ENCODE measurements around the gene BCAT1. TPM values are rescaled to one million over a fixed set of nuclear protein-coding genes. Genes with fewer than 3 reads are reported as not detected.

Gene BCAT1
- total and polyA plus RNA-seq, 9 of the 15 experiments (the other 6 are each of a cell fraction or from before 2014, with no cell fraction given) = 38.5 to 157 (median 66.8) TPM

- Histone ChIP-seq H3K4me3 (no peak overlapping the region), H3K27me3 (ENCODE audit: control insufficient read depth in 2 of 2, insufficient read depth in 2 of 2, low read length in 2 of 2) (no peaks in the 10 kb centered on the region), H2AFZ (ENCODE audit: low read depth, low read length) (no peak overlapping the region), H3K36me3 (ENCODE audit: control insufficient read depth, insufficient read depth, low read length) (peaks cover 40% of the 10 kb centered on the region; the same call in 2 of the 3 replicates), H3K9me3 (replicated peaks; ENCODE audit: control insufficient read depth, insufficient read depth, low read depth, low read length) (peaks cover 10% of the 10 kb centered on the region), H3K27ac (ENCODE audit: extremely low read depth, low read depth, low read length) (no peak overlapping the region), H3K4me1 (replicated peaks in 1 of 2; ENCODE audit: control insufficient read depth in 2 of 2, insufficient read depth in 2 of 2, low read length in 2 of 2) (peaks cover 0 to 3% of the 10 kb centered on the region in 2 experiments; a peak in 2 of 5 replicates), H4K20me1 (replicated peaks; ENCODE audit: control insufficient read depth, insufficient read depth, low read length) (no peaks in the 10 kb centered on the region), H3K4me2 (ENCODE audit: insufficient read depth, low read length) (no peak overlapping the region), H3K79me2 (ENCODE audit: control insufficient read depth, insufficient read depth, low read length) (peaks cover 92% of the 10 kb centered on the region), H3K9me1 (ENCODE audit: control insufficient read depth, insufficient read depth, low read length) (no peaks in the 10 kb centered on the region), H3K9ac (ENCODE audit: insufficient read depth in 1 of 2, low read depth in 2 of 2, low read length in 2 of 2) (no peak overlapping the region)
- DNase-seq (ENCODE audit: extremely low read depth in 1 of 4, low spot score in 3 of 4) (no peak), FAIRE-seq (no peak), ATAC-seq (no peak)
- ChIA-PET POLR2A (no interaction called here), CTCF (ENCODE audit: low intra/inter-chr PET ratio) (no interaction called here)
- BruUV-seq (replicated peaks) = no TSS peak
- intact Hi-C loops (cut with micrococcal nuclease) = no loop called here
- WGBS (ENCODE audit: insufficient coverage, low coverage, missing lambda C conversion rate) = 96% methylated on average over 21 of the region's 25 CpGs
- TF ChIP-seq REST (IDR thresholded peaks at IDR 0.05; ENCODE audit: borderline replicate concordance) (peak; percentile 31; the same call in 1 of the 2 replicates), REST (CRISPR knock-in tag; IDR thresholded peaks at IDR 0.05; ENCODE audit: low read depth) (no peak), ID3 (CRISPR knock-in tag; IDR thresholded peaks at IDR 0.05) (no peak), ID3 (tag; IDR thresholded peaks at IDR 0.05) (no peak)
- in situ Hi-C loops (cut with MboI) = no loop called here
These were observed 45.4 kb downstream of the BCAT1 start for GRCh38 chr12:24903329-24904088.
